Ovary (tissue), 9 donors: ENCODE data around the gene EGFLAM. TPM values are rescaled to one million over a fixed set of nuclear protein-coding genes. Genes with fewer than 3 reads are reported as not detected.

ENCODE experiments used
- DNase-seq, 5 donors: peaks; one replicate each; pipeline ENCODE4 v3.0.0-alpha.2; 2019 to 2020
- H3K27ac ChIP-seq, 2 donors: fragments of 200-600 bp; one replicate each; pipeline versions ENCODE4 v1.5.1 to v1.8.0; 2019 to 2022
- H3K27me3 ChIP-seq: fragments of 200-600 bp; one replicate; pipeline ENCODE4 v1.8.0; 2022
- H3K36me3 ChIP-seq: fragments of 200-600 bp; sonication (generic); one replicate; pipeline ENCODE4 v1.5.1; 2019
- H3K4me1 ChIP-seq: one replicate; pipeline ENCODE4 v1.8.1; 2013; ENCODE audit warnings: mild to moderate bottlenecking, moderate library complexity; ENCODE audit not compliant: insufficient read depth
- H3K4me3 ChIP-seq: fragments of 200-600 bp; sonication (generic); one replicate; pipeline ENCODE4 v1.5.1; 2017
- H3K9me3 ChIP-seq, 2 donors: fragments of 200-600 bp in 1 of 2; sonication (generic) in 1 of 2; one replicate each; pipeline versions ENCODE4 v1.5.1 to v1.8.1; 2013 to 2019; ENCODE audit warnings: mild to moderate bottlenecking in 1 of 2, moderate library complexity in 1 of 2
- CTCF ChIP-seq, 3 donors: fragments of 450-650 bp in 2 of 3; fragments of 200-600 bp in 1 of 3; IDR thresholded peaks; one replicate each; pipeline versions ENCODE4 v1.5.1 to v1.8.0; 2016 to 2022; ENCODE audit warnings: antibody characterized with exemption in 3 of 3, mild to moderate bottlenecking in 1 of 3
- EP300 ChIP-seq: sonication (generic); formaldehyde crosslinking; IDR thresholded peaks from one replicate; pipeline ENCODE4 v1.6.1; 2017; ENCODE audit warnings: antibody characterized with exemption
- POLR2A ChIP-seq: fragments of 450-650 bp; IDR thresholded peaks from one replicate; pipeline ENCODE4 v1.6.1; 2017; ENCODE audit warnings: antibody characterized with exemption, mild to moderate bottlenecking, moderate library complexity
- WGBS, 3 donors: extraction: QIAGEN DNeasy Blood & Tissue Kit in 1 of 3; methylation state at CpG; one replicate each; pipeline versions ENCODE4 v1.1.5 to v1.1.7; 2013 to 2017; 5-methylcytosine and 5-hydroxymethylcytosine counted together
- intact Hi-C, 4 donors: fragments of 100-400 bp; cut with DNase I; formaldehyde crosslinking; loops; one replicate each; pipeline versions ENCODE4 v1.11.0 to v1.15.1; 2022 to 2023
- polyA plus RNA-seq, 2 donors: library from polyadenylated mRNA; stranded (reverse); fragments of 200-250 nt in 1 of 2; fragments of 350-450 nt in 1 of 2; fragmentation: Illumina TruSeq in 1 of 2; extraction: RNeasy Lipid Tissue Mini Kit (QIAGEN cat#74804) in 1 of 2; gene quantifications; one replicate each; pipeline ENCODE4 v1.2.3, GENCODE V29; 2013 to 2014
- total RNA-seq, 7 donors: library from RNA; depleted of rRNA in 2 of 7; stranded (reverse); fragments of >200 nt in 2 of 7; fragmentation: NEBNext Ultra II Directional in 3 of 7; extraction: Animal tissue kit (Norgen Biotek cat#: 25700) in 3 of 7; gene quantifications; one replicate each; pipeline versions ENCODE4 v1.1.0 to v1.2.4, GENCODE V29; 2016 to 2023
- donor health status: DM: no; HTN: no; CAD: no; lungs with moderate emphysema.
- donor health status: DM: no; HTN: no; CAD: no.
- donor health status: Bipolar disorder and iron deficiency.
- donor health status: DM: yes; HTN: yes; CAD: no.
- donor health status: DM: no; HTN: no; CAD: no.
- donor health status: DM: yes; HTN: yes; CAD: no.

Gene EGFLAM
- total and polyA plus RNA-seq, 9 donors, result 6.1 to 37.8 (median 17.1) TPM

GRCh38 chr5:38305148-38305547 is 46.8 kb downstream of the EGFLAM start:
- no peak for DNase-seq
- Histone ChIP-seq H3K27me3 (no peaks in the 10 kb centered on the region), H3K27ac (no peak overlapping the region), H3K36me3 (no peaks in the 10 kb centered on the region), H3K4me3 (no peak overlapping the region), H3K4me1 (no peaks in the 10 kb centered on the region), H3K9me3 (no peaks in the 10 kb centered on the region)
- intact Hi-C loops, result no loop called here
- TF ChIP-seq EP300, result no peak
- no peak for TF ChIP-seq POLR2A
- 91 to 96% (median 96%) methylated on average over 2 of the region's 2 CpGs for WGBS, 3 donors

- H3K27ac ChIP-seq, result no peak overlapping the region
- H3K4me1 ChIP-seq, result no peaks in the 10 kb centered on the region
- no peaks in the 10 kb centered on the region for H3K9me3 ChIP-seq
- no peaks in the 10 kb centered on the region for H3K27me3 ChIP-seq
- no peaks in the 10 kb centered on the region for H3K36me3 ChIP-seq
- intact Hi-C loops, result no loop called here
- no peak for TF ChIP-seq POLR2A
- no peak for TF ChIP-seq CTCF (IDR thresholded peaks at IDR 0.05)
- TF ChIP-seq EP300, result no peak
- H3K4me3 ChIP-seq, result no peak overlapping the region
- 69 to 90% (median 70%) methylated on average over 1 of the region's 1 CpG for WGBS, 3 donors
- no peak for DNase-seq
Observed at GRCh38 chr5:38307845-38308244, 49.5 kb downstream of the EGFLAM start.

- DNase-seq, result peak; percentile 35 to 73 (median 54)
- intact Hi-C loops, result no loop called here
- no peaks in the 10 kb centered on the region for H3K27me3 ChIP-seq
- H3K4me3 ChIP-seq, result no peak overlapping the region
- WGBS, 3 donors, result 2 to 8% (median 5%) methylated on average over 6 of the region's 6 CpGs
- no peaks in the 10 kb centered on the region for H3K9me3 ChIP-seq
- peaks cover 3% of the 10 kb centered on the region for H3K4me1 ChIP-seq
- H3K36me3 ChIP-seq, result no peaks in the 10 kb centered on the region
- peak overlapping the region in 1 of 2 donors; percentile 19 for H3K27ac ChIP-seq
- TF ChIP-seq CTCF (IDR thresholded peaks at IDR 0.05) (peak in 1 of 3 donors; percentile 23), EP300 (no peak)
Observed at GRCh38 chr5:38316544-38317224, 58.3 kb downstream of the EGFLAM start.

GRCh38 chr5:38317868-38318267 is 59.5 kb downstream of the EGFLAM start:
- TF ChIP-seq POLR2A, result no peak
- H3K9me3 ChIP-seq, result no peaks in the 10 kb centered on the region
- H3K27ac ChIP-seq, result no peak overlapping the region
- H3K27me3 ChIP-seq, result no peaks in the 10 kb centered on the region
- intact Hi-C loops, result no loop called here
- H3K4me3 ChIP-seq, result no peak overlapping the region
- WGBS, 3 donors, result 90 to 95% (median 91%) methylated on average over 3 of the region's 3 CpGs
- no peak for DNase-seq
- no peaks in the 10 kb centered on the region for H3K36me3 ChIP-seq
- peaks cover 3% of the 10 kb centered on the region for H3K4me1 ChIP-seq

GRCh38 chr5:38319491-38319890 is 61.1 kb downstream of the EGFLAM start:
- WGBS, 3 donors, result 69 to 90% (median 81%) methylated on average over 3 of the region's 3 CpGs
- intact Hi-C loops, result no loop called here

More at GRCh38 chr5:38319491-38319890, 61.1 kb downstream of the EGFLAM start:
- Histone ChIP-seq H3K27me3 (no peaks in the 10 kb centered on the region), H3K9me3 (no peaks in the 10 kb centered on the region), H3K36me3 (no peaks in the 10 kb centered on the region), H3K4me1 (peaks cover 3% of the 10 kb centered on the region), H3K27ac (no peak overlapping the region), H3K4me3 (no peak overlapping the region)
- DNase-seq, result no peak
- TF ChIP-seq POLR2A (no peak), CTCF (IDR thresholded peaks at IDR 0.05) (no peak), EP300 (no peak)
